PC-9 (cell line): ENCODE data around the gene REG4. TPM values are rescaled to one million over a fixed set of nuclear protein-coding genes. Genes with fewer than 3 reads are reported as not detected.
A peak's percentile ranks its signal among the peaks of the same experiment; 100 is the strongest.
"Not testable (repeated sequence)": the region's sequence is repeated elsewhere in the genome, so short reads cannot be mapped to it uniquely, and the experiment has no call there.

Source experiments
- BruUV-seq: library from RNA; stranded (reverse); fragments of 400-500 nt; replicated peaks from 2 replicates; lab custom pipeline; 2021; lab: Mats Ljungman, UMichigan
- CTCF ChIA-PET: fragments of 300-600 bp; sonication (Branson Sonifier 250); formaldehyde crosslinking; loops from one replicate; lab custom pipeline; 2022; ENCODE audit warnings: antibody characterized with exemption; lab: Charles Lee
- POLR2A ChIA-PET: fragments of 300-600 bp; sonication (Branson Sonifier 250); formaldehyde crosslinking; loops from one replicate; lab custom pipeline; 2022; ENCODE audit warnings: antibody characterized with exemption; ENCODE audit not compliant: unreplicated experiment; lab: Charles Lee
- DNase-seq, 2 experiments: peaks; one replicate each; pipeline versions ENCODE4 v3.0.0 to v3.0.0-alpha.2; 2015 to 2022; ENCODE audit warnings: mixed read lengths in 1 of 2
- H2AFZ ChIP-seq: fragments of 200-600 bp; sonication (generic); 2 replicates; pipeline ENCODE4 v1.8.1; 2017; ENCODE audit warnings: antibody characterized with exemption
- H3F3A ChIP-seq: fragments of 200-600 bp; sonication (generic); 2 replicates; pipeline ENCODE4 v1.8.1; 2017; ENCODE audit warnings: antibody characterized with exemption, mild to moderate bottlenecking, low read depth; ENCODE audit not compliant: insufficient read depth
- H3K27ac ChIP-seq: fragments of 200-600 bp; sonication (generic); 2 replicates; pipeline ENCODE4 v1.6.1; 2016; ENCODE audit warnings: mixed run types
- H3K27me3 ChIP-seq: fragments of 200-600 bp; sonication (generic); 2 replicates; pipeline ENCODE4 v1.6.1; 2016; ENCODE audit warnings: low read depth, mixed run types; ENCODE audit not compliant: insufficient read depth
- H3K36me3 ChIP-seq: fragments of 200-600 bp; sonication (generic); 2 replicates; pipeline ENCODE4 v1.6.1; 2016; ENCODE audit warnings: low read depth, mixed run types
- H3K4me1 ChIP-seq: fragments of 200-600 bp; sonication (generic); replicated peaks from 2 replicates; pipeline ENCODE4 v1.6.1; 2016; ENCODE audit warnings: mixed run types; ENCODE audit not compliant: insufficient read depth
- H3K4me2 ChIP-seq: fragments of 200-600 bp; sonication (generic); 2 replicates; pipeline ENCODE4 v1.6.1; 2017; ENCODE audit warnings: mixed run types
- H3K4me3 ChIP-seq: fragments of 200-600 bp; sonication (generic); 2 replicates; pipeline ENCODE4 v1.6.1; 2016; ENCODE audit warnings: mixed run types
- H3K79me2 ChIP-seq: fragments of 200-600 bp; sonication (generic); 2 replicates; pipeline ENCODE4 v1.6.1; 2017; ENCODE audit warnings: low read depth, mixed run types
- H3K9me2 ChIP-seq: fragments of 200-600 bp; sonication (generic); 2 replicates; pipeline ENCODE4 v1.8.1; 2017; ENCODE audit warnings: mild to moderate bottlenecking; ENCODE audit not compliant: insufficient read depth
- H3K9me3 ChIP-seq: fragments of 200-600 bp; sonication (generic); 2 replicates; pipeline ENCODE4 v1.8.1; 2016; ENCODE audit warnings: low read depth; ENCODE audit not compliant: insufficient read depth
- H4K20me1 ChIP-seq: fragments of 200-600 bp; sonication (generic); 2 replicates; pipeline ENCODE4 v1.8.1; 2017; ENCODE audit not compliant: insufficient read depth
- CTCF ChIP-seq: fragments of 200-600 bp; sonication (generic); conservative IDR thresholded peaks from 2 replicates; pipeline ENCODE4 v1.6.1; 2017; ENCODE audit warnings: mixed run types, antibody characterized with exemption, mild to moderate bottlenecking, moderate library complexity
- EZH2 ChIP-seq: fragments of 200-600 bp; sonication (generic); IDR thresholded peaks from 2 replicates; pipeline ENCODE4 v1.8.0; 2017; ENCODE audit warnings: antibody characterized with exemption, low read depth
- intact Hi-C: fragments of 100-400 bp; cut with micrococcal nuclease; formaldehyde crosslinking; loops from one replicate; pipeline ENCODE4 v1.10.0; 2022; ENCODE audit not compliant: unreplicated experiment
- total RNA-seq: library from RNA; stranded (reverse); gene quantifications from 2 replicates; pipeline ENCODE4 v1.2.3, GENCODE V29; 2021

Gene REG4
- total RNA-seq, 1 experiment from 2014 or later: not detected

GRCh38 chr1:119858126-119858525 lies 46.9 kb upstream of the REG4 start:
- no TSS peak for BruUV-seq

GRCh38 chr1:119853155-119853554 lies 41.9 kb upstream of the REG4 start:
- no peaks in the 10 kb centered on the region for H3F3A ChIP-seq
- no peaks in the 10 kb centered on the region for H3K9me2 ChIP-seq
- H3K4me1 ChIP-seq: no peaks in the 10 kb centered on the region
- CTCF ChIA-PET: no interaction called here
- no peaks in the 10 kb centered on the region for H3K9me3 ChIP-seq
- H3K79me2 ChIP-seq: no peaks in the 10 kb centered on the region
- H4K20me1 ChIP-seq: no peaks in the 10 kb centered on the region
- no peak overlapping the region for H2AFZ ChIP-seq
- BruUV-seq: no TSS peak
- H3K36me3 ChIP-seq: no peaks in the 10 kb centered on the region
- no peak for DNase-seq
- no peak overlapping the region for H3K4me2 ChIP-seq
- H3K27ac ChIP-seq: no peak overlapping the region
- POLR2A ChIA-PET: no interaction called here
- no peak overlapping the region for H3K4me3 ChIP-seq
- H3K27me3 ChIP-seq: no peaks in the 10 kb centered on the region
- TF ChIP-seq CTCF (no peak), EZH2 (no peak)
- intact Hi-C loops: no loop called here

More at GRCh38 chr1:119858126-119858525, 46.9 kb upstream of the REG4 start:
- Histone ChIP-seq H3K27me3 (no peaks in the 10 kb centered on the region), H3K4me1 (peaks cover 16% of the 10 kb centered on the region), H2AFZ (no peak overlapping the region), H4K20me1 (no peaks in the 10 kb centered on the region), H3K9me2 (no peaks in the 10 kb centered on the region), H3K4me2 (no peak overlapping the region), H3K79me2 (no peaks in the 10 kb centered on the region), H3F3A (no peaks in the 10 kb centered on the region), H3K9me3 (no peaks in the 10 kb centered on the region), H3K27ac (no peak overlapping the region), H3K4me3 (no peak overlapping the region), H3K36me3 (no peaks in the 10 kb centered on the region)
- ChIA-PET POLR2A (no interaction called here), CTCF (no interaction called here)
- no peak for DNase-seq
- intact Hi-C loops: no loop called here
- no peak for TF ChIP-seq CTCF
- no peak for TF ChIP-seq EZH2

GRCh38 chr1:119844206-119844605 lies 32.9 kb upstream of the REG4 start:
- H3K36me3 ChIP-seq, BruUV-seq, intact Hi-C loops, H3F3A ChIP-seq, CTCF ChIA-PET, H3K4me2 ChIP-seq, H4K20me1 ChIP-seq, H3K79me2 ChIP-seq, H3K27ac ChIP-seq, H3K9me3 ChIP-seq, H3K27me3 ChIP-seq, H3K4me3 ChIP-seq, POLR2A ChIA-PET, H3K9me2 ChIP-seq, H2AFZ ChIP-seq, DNase-seq, H3K4me1 ChIP-seq: not testable (repeated sequence)
- TF ChIP-seq CTCF: peak; percentile 76
